Stimulated activated CD8-positive, alpha-beta memory T cell treated with anti-CD3 and anti-CD28 coated beads, Interleukin-2, amount 100 ng/mL, for 48 hours (primary cell): Measurements from ENCODE around the gene ARPC1A.

Experiments used
- DNase-seq, 2 donors: peaks; one replicate each; pipeline ENCODE4 v3.0.0-alpha.2; 2020; ENCODE audit warnings: low read depth in 2 of 2

The ARPC1A gene

DNA sequence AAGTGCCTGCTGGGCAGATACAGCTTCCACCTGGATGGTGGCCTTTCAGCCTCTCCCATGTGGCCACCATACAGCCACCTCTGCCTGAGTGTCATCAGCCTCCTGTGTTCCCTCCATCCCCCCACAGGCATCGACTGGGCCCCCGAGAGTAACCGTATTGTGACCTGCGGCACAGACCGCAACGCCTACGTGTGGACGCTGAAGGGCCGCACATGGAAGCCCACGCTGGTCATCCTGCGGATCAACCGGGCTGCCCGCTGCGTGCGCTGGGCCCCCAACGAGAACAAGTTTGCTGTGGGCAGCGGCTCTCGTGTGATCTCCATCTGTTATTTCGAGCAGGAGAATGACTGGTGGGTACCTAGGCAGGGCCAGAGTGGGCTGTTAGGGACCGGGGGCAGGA lies 62.2 kb downstream of the ARPC1A start:
- no peak for DNase-seq

DNA sequence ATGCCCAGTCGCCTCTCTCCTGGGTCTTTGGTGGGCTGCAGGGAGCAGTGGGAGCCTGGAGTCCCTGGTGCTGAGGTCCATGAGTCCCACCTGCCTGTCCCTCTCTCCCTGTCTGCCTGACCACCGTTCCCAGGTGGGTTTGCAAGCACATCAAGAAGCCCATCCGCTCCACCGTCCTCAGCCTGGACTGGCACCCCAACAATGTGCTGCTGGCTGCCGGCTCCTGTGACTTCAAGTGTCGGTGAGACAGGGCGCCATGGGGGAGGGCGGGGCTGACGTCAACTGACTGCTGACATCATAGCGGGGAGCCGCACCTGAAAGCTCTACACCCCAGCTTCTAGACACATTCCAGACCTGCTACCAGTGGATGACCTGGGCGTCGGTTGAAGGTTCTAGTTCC lies 64.1 kb downstream of the ARPC1A start:
- DNase-seq: no peak

DNA sequence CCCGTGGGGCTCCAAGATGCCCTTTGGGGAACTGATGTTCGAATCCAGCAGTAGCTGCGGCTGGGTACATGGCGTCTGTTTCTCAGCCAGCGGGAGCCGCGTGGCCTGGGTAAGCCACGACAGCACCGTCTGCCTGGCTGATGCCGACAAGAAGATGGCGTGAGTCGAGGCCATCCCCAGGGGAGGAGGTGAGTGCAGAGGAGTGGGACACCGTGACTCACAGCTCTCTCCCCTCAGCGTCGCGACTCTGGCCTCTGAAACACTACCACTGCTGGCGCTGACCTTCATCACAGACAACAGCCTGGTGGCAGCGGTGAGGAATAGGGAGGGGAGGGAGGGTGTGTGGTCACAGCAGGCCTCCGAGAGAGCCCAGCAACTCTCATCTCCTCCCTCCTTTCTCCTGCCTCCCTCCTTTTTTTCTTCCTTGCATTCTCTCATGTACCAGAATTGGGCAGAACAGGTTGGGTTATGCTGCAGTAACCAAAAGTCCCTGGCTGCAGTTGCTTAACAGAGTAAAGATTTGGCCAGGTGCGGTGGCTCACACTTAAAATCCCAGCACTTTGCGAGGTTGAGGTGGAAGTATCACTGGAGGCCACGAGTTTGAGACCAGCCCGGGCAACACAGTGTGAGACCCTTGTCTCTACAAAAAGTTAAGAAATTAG lies 65.4 kb downstream of the ARPC1A start:
- DNase-seq: no peak

DNA sequence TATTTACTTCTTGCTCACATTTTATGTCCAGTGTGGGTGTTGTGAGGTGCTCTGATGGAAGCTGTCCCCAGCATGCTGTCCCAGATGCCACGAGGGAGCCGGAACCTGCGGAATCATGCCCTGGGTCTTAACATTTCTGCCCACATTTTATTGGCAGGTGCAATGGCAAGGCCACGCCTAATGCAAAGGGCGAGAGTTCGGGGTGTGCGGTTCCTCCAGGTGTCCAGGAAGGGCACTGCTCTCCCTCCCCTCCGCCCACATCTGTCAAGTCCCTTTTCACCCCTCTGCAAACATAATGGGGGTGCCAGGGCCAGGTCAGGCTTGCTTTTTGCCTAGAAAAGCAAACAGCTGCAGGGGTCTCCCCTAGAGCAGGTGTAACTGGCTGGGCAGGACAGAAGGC lies 66.3 kb downstream of the ARPC1A start:
- no peak for DNase-seq

DNA sequence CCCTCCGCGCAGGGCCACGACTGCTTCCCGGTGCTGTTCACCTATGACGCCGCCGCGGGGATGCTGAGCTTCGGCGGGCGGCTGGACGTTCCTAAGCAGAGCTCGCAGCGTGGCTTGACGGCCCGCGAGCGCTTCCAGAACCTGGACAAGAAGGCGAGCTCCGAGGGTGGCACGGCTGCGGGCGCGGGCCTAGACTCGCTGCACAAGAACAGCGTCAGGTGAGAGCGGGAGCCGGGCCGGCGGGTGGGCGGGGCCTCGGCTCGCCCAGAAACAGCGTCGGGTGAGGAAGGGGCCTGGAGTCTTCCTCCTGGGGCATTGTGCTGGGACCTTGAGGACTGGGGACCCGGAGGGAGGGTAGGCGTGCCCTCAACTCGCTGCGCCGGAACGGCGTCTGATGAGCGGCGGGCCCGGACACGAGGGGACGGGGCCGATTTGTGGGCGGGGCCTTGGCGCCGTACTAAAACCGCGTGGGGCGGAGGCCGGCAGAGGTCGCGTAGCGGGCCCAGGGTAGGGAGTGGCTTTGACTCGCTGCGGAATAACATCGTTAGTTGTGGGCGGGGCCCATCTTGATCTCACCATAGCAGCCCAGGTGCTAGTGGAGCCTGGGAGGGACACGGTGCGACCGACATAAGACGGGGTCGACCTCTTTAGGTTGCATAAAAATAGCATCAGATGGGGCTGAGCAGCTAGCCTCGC lies 67.1 kb downstream of the ARPC1A start:
- DNase-seq: peak; percentile 64

DNA sequence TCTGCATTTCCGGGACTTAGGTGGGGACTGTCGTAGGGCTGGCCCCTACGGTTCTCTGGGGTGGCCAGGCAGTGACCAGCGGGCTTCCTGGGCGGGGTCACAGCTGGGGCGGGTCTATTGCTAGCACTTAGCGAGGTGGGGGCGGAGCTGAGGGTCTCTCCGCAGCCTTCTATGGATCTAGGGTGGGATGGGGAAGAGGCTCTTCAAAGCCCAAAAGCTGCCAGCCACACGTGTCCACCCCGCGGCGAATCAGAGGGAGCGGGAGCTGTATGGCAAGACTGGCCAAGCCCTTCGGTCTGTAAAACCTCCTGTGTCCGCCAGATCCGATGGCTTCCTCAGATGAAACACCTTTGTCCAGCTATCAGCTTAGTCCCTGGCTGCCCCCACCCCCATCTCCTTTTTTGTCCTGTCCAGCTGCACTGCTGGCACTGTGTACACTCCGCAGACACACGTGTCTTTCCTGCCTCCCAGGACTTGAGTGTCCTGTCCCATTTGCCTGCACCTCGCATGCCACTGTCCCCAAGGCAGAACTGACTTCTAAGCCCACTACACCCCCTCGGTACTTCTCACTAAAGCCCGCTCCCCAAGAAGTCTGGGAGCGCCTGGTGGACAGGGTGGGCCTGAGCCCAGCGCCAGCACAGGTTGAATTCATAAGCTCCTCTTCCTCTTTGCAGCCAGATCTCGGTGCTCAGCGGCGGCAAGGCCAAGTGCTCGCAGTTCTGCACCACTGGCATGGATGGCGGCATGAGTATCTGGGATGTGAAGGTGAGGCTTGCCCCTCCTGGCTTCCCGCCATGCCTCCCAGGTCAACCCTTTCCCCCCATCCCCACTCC lies 67.9 kb downstream of the ARPC1A start:
- DNase-seq: no peak

DNA sequence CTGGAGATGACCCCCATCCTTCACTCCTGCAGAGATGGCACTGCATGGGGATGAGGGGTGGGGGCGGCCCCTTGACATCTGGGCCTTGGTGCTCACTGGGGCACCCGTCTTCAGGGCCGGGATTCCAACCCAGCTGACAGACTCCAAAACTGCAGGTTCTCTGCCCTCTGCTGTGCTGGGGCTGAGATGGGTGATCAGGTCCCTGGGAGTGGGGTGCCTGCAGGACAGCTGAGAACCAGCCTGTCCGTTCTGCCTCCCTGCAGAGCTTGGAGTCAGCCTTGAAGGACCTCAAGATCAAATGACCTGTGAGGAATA lies 68.4 kb downstream of the ARPC1A start:
- DNase-seq: no peak

DNA sequence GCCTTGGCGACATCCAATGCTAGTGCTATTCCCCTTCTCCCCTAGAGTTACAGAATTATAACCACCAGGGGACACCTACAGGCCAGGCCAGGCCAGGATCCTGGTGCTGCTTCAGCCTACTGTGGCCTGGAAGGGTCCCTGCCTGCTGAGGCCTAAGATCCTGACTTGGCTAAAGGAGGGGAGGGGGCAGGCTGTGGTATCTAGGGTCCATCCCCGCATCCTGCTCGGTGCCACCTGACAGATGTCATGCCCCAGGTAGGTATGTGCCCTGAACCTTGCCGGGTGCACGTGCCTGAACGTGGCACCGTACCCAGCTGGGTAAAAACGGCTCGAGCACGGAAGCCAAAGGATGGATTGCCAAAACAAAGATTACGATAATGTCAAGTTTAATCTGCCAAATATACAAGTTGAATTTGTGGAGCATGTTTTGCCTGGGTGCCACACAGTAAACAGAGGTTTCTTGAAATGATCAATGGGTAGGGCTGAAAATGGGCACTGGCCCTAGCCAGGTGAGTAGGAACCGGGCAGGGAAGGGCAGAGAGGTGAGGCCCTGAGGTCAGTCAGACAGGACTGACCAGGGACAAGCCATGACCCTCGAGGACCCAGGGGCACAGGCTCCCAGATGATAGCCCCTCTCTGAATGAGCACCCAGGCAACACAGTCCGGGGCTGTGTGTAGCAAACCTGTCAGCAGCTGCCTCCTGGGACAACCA lies 70.1 kb downstream of the ARPC1A start:
- no peak for DNase-seq

DNA sequence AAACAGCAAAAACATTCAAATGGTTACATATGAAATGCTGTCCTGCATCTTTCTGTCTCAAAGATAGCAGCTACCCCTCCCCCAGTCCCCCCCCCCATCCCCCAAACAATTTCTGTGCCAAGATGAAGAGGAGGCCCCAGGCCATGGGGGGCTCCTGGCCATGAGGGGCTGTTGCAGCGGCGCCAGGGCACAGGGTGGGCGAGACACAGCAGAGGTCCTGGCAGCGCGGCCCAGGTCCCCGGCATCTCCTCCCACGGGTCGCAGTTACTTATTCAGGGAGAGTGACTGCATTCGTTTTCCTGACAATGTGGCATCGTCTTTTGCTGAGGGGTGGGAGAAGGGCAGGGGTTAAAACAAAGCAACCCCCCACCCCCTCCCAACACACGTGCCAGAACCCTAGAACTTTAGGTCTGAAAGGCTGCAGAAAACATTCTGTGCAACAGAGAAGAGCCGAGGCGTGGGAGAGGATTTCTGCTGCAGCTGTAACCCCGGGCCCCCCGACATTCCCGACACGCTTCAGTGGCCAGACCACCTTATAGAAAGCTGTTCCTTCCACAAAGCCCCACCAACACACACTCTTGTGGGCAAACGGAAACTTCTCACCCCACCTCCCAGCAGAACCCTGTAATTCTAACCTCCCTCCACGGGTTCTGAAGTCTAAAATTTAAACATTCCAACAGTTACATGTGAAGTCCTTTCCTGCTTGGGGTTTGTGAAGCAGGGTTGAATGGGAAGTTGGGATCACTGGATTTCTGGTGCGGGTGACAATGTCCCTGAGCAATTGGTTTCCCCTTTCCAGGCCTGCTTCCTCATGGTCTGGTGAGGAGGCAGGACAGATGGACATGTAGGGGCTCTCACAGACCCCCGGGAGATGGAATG lies 71.0 kb downstream of the ARPC1A start:
- no peak for DNase-seq

DNA sequence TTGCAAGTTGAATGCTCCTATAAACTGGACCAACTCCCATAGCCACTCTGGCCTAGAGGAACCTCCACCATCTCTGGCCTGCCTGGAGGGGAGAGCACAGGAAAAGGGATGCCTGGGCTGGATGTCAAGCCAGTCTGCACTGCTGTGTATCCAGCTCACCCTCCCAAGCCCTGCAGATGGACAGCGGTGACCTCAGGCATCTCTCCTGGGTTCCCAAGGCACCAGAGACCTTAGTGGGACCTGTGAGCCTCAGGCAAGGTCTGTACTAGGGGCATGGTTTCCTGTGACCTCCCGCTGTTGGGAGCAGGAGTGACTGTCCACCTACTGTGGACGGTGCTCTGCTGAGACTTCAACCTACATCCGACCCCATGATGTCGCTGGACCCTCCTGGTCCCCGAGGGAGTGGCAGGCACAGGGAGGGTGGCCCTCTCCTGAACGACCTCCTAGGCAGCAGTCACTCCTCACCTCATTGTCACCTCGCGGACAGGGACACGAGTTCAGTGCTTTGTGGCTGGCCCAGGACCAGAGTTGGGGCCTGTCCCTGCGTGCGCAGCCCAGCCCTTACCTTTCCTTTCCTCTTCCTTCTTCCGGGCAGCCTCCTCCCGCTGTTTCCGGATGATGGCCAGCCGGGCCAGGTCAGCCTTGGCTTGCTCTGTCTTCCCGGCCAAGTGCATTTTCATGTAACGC lies 71.7 kb downstream of the ARPC1A start:
- DNase-seq: no peak

DNA sequence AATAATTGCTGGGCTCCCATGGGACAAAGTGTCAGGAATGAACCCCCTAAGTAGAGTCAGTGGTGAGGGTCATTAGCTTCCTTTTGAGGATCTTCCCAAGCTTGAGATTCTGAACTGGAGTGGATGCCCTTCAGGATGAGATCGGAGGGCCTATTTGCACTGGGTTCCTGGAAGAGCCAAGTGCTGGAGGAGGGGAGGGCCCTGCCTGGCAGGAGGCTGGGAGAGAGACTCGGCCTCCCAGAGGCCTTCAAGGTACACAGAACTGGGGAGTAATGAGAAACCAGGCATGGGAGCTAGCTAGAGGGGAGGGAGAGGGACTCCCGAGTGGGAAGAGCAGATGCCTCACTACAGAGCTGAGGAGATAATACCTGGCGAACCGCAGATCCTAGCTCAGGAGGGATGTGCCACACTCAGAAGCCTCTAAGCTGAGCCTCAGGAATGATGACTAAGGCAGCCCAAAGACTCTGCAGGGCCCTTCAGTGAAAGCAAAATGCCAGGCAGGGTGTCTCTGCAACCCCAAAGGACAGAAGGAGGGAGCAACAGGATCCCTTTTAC lies 73.3 kb downstream of the ARPC1A start:
- DNase-seq: no peak

DNA sequence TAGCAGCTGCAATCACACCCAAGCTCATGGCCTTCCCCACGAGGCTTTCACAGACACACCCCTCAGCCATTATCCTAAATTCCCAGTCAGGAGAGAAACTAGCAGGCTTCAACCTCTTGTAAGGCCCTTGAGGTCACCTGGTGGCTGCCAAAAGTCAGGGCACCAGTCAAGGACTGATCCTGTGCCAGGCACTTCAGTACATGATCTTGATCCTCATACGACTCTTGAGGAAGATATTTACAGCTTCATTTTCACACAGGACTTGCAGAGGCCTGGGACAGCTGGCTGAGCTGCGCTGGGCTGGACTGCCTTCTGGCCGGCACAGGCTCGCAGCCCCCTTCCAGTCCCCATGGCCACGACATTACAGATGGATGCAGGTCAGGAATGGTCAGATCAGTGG lies 73.9 kb downstream of the ARPC1A start:
- DNase-seq: no peak

DNA sequence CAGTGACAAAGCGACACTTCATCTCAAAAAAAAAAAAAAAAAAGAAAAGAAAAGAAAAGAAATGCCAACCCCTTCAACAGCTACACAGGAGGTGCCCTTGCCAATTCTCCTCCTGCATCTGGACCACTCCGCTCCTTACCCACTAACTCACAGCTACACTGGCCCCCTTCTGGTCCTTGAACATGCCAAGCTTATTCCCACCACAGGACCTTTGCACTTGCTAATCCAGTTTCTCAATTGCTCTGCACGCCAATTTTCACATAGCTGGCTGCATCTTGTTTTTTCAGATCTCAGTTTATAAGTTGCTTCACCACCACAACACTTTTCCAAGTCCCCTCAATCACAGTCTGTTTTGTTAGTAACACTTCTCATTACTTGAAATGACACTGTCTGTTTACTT lies 77.2 kb downstream of the ARPC1A start:
- no peak for DNase-seq

DNA sequence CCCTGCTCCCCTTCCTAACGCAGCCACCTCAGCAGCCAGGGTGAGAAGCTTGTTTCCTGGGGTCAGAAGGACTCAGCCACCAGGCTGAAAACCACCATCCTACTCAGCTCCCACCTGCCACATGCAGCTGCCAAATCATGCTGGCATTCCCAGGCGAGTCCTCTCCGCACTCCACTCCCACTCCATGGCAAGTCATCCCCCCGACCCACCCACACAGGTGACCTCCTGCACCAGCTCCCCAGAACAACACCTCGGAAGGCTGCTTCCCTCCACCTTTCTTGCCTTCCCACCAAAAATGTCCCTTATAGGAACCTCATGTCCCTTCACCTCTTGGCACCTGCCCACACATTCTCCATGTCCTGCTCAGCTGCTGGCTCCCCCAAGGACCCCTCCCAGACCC lies 78.1 kb downstream of the ARPC1A start:
- DNase-seq: no peak

DNA sequence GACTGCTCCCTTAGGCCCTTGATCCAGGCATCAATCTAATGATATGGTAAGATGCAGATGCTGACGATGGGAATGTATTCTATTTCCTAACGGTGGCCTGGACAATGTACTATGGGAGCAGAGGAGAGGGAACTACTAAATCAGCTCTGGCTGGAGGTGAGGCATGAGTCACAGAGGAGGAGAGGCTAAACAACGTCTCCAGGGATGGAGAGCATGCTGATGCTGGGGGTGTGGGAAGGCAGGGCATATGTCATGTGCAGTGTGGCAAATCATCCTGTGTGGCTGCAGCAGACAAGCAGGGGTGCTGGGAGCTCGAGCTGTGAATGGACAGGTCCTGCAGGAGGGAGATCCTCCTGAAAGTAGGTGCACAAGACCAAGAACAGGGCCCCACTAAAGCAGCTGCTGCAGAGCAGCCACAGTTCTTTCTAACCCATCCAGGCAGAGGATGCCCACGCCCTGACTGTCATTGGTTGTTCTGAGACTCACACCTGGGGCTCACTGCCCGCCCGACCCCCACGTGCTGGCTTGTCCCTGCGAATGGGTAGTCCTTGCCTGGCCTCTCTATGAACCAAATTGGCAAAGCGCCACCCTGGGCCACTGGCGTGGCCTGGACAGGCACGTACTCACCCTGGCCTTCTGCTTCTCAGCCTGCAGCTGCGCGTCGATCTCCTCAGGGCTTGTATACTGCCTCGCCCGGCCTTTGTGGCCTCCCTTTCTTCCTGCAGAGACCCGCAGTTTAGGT lies 78.7 kb downstream of the ARPC1A start:
- DNase-seq: no peak

DNA sequence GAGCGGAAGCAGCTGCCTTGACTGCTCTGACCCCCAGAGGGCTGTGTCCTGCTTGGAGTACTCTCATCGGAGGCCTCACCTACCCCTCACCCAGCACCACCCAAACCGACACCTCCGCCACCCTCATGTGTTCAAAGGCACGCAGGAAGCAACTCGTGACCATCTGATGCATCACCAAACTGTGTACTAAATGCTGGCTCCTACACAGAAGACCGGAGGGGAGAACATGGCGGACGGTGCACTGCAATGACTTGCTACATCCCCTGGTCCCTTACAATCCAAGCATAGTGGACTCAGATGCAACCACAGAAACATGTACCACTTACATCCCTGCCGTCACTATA lies 79.3 kb downstream of the ARPC1A start:
- DNase-seq: no peak

DNA sequence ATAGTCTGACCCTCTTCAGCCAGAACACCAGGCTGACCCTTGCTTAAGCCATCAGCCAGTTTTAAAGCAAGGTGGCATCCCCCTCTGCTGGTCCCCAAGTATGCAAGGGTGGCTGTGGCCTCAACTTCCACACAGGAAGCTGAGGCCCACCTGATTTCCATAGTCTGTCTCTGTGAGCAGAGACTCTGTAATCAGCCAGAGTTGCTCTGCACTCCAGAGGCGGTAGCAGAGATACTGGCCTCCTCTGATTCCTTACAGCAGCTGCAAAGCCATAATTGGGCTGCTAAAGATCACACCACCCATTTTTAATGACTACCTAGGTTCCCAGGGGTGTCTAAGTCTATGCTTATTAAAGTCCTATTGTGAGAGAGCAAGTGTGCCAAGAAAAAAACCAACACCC lies 80.9 kb downstream of the ARPC1A start:
- DNase-seq: no peak

DNA sequence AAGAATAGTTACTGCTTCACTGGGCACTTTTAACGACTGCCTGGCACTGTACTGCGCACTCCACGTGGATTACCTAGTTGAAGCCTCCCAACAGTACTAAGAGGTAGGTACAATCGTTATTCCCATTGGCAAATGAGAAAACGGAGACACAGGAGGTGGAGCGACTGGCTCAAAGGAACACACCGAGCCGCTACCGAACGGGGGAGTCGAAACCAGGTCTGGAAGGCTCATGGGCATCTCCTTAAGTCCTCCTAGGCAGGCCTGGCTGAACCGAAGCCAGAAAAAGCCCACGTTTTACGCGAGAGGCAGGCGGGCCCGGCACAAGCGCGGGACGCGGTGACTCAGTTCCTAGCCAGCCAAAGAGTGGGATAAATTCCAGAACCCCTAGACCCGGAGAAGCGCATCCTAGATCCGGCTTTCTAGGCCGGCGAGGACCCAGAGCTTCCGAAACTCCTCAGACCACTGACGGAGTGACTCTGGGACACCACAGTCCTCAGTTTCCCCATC lies 82.2 kb downstream of the ARPC1A start:
- no peak for DNase-seq

DNA sequence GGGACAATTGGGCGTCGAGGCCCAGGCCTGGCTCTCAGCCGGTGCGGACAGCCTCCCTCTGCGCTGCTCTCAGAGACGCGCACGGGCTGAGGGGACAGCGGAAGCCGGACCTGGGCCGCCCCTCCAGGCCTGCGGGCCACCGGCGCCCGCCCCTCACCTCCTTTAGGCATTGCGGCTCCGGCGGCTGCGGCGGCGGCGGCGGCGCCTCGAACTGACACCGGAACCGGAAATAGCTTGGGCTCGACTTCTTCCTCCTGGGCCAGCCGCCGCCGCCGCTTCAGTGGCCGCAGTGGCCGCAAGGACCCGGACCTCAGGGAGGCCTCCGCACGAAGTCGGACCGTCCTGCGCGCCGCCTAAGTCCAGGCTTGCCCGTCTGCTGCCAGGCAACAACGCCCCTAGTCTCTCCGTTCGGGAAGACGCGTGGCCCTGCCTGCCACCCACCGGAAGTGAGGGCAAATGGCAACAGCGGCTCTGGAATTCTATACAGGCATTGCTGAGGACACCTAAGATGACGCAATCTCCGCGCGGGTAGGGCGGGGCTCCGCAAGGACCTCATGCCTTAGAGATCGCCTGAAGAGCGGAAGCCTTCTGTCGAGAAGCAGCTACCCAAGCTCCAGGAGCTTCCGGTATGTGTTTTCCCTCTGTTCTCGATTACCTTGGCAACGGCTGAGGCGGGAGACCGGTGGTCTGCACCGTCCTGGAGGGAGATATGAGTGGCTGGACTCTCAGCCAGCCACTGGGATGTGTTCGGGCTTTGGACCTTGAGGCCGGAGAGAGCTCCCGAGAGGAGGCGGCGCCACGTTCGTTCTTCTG lies 82.9 kb downstream of the ARPC1A start, which contains the start of the genes BUD31 and PDAP1:
BUD31 (plus strand) TSS at position 591 of the 813 bp plus-strand sequence. CDS start 2,124 bp downstream, outside the sequence.
PDAP1 (minus strand) TSS at position 219 of the 813 bp plus-strand sequence; CDS start at position 170, 49 bp downstream.
- DNase-seq: peak; percentile 78 to 83
